ENCODE data around the gene FBXO46. TPM values are rescaled to one million over a fixed set of nuclear protein-coding genes. Genes with fewer than 3 reads are reported as not detected.

FBXO46 gene
- total and polyA plus RNA-seq, 2 of the 13 experiments (the other 11 are each of a cell fraction or from before 2014, with no cell fraction given): 6.2 to 6.4 TPM

DNA sequence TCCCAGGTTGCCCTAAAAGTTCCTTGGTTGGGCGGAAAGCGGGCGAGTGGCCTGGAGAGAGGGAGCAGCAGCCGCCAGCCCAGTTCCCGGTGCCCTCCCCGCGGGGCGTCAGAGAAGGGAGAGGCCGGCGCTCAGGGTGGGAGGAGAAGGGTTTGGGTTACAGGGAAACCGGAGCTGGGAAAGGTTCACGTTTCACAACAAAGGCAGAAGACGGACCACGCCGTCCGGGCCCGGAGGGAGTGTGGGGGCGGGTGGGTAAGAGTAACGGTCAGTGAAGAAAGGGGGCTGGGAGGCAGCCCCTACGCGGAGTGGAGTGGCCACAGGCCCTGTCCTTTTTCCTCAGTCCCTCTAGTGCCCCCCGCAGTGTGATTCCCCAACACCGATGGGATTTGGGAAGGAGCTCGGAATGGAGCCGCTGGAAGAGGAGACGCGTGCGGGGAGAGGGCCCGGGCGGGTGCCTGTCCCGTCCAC lies 36.7 kb upstream of the FBXO46 start (continued):
- TF ChIP-seq ZNF569 (CRISPR knock-in tag; IDR thresholded peaks at IDR 0.05; ENCODE audit: borderline replicate concordance) (no peak), HNRNPK (IDR thresholded peaks at IDR 0.05; ENCODE audit: low read depth, low read length, poor library complexity, severe bottlenecking) (no peak), KDM2A (CRISPR knock-in tag; IDR thresholded peaks at IDR 0.05; ENCODE audit: borderline replicate concordance, low read depth) (no peak), ISL2 (CRISPR knock-in tag; IDR thresholded peaks at IDR 0.05) (no peak), SRSF1 (optimal IDR thresholded peaks at IDR 0.05; ENCODE audit: low read depth, low read length) (no peak), ZNF720 (CRISPR knock-in tag; IDR thresholded peaks at IDR 0.05) (no peak), HOXD1 (CRISPR knock-in tag; IDR thresholded peaks at IDR 0.05) (no peak), ZNF547 (CRISPR knock-in tag; IDR thresholded peaks at IDR 0.05) (no peak), JDP2 (CRISPR knock-in tag; IDR thresholded peaks at IDR 0.05; ENCODE audit: borderline replicate concordance) (no peak), ATM (IDR thresholded peaks at IDR 0.05; ENCODE audit: borderline replicate concordance) (no peak), PCBP1 (IDR thresholded peaks at IDR 0.05; ENCODE audit: borderline replicate concordance, low read depth, low read length) (no peak), FIP1L1 (IDR thresholded peaks at IDR 0.05; ENCODE audit: borderline replicate concordance, insufficient read depth, low read depth, low read length) (no peak), MEIS2 (CRISPR knock-in tag; IDR thresholded peaks at IDR 0.05) (no peak), KMT2A (CRISPR knock-in tag; IDR thresholded peaks at IDR 0.05) (no peak; the same call in 1 of the 2 replicates), MTA3 (CRISPR knock-in tag; IDR thresholded peaks at IDR 0.05) (no peak), SKI (IDR thresholded peaks at IDR 0.05; ENCODE audit: partially characterized antibody) (no peak), XRCC5 (optimal IDR thresholded peaks at IDR 0.05; ENCODE audit: low read length) (no peak), PAX8 (CRISPR knock-in tag; IDR thresholded peaks at IDR 0.05; ENCODE audit: borderline replicate concordance) (no peak), SNAI1 (CRISPR knock-in tag; IDR thresholded peaks at IDR 0.05; ENCODE audit: borderline replicate concordance) (no peak), SIX4 (CRISPR knock-in tag; IDR thresholded peaks at IDR 0.05) (peak; percentile 98), ZNF709 (CRISPR knock-in tag; IDR thresholded peaks at IDR 0.05) (0 out of 2 replicates have a peak, but pooled peaks have one; percentile 33), KDM1A (CRISPR knock-in tag; IDR thresholded peaks at IDR 0.05) (no peak)
- TF ChIP-seq, protein P1, sequence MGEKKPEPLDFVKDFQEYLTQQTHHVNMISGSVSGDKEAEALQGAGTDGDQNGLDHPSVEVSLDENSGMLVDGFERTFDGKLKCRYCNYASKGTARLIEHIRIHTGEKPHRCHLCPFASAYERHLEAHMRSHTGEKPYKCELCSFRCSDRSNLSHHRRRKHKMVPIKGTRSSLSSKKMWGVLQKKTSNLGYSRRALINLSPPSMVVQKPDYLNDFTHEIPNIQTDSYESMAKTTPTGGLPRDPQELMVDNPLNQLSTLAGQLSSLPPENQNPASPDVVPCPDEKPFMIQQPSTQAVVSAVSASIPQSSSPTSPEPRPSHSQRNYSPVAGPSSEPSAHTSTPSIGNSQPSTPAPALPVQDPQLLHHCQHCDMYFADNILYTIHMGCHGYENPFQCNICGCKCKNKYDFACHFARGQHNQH (CRISPR knock-in tag; IDR thresholded peaks at IDR 0.05): 0 out of 2 replicates have a peak, but pooled peaks have one; percentile 7
- TF ChIP-seq, protein P2, sequence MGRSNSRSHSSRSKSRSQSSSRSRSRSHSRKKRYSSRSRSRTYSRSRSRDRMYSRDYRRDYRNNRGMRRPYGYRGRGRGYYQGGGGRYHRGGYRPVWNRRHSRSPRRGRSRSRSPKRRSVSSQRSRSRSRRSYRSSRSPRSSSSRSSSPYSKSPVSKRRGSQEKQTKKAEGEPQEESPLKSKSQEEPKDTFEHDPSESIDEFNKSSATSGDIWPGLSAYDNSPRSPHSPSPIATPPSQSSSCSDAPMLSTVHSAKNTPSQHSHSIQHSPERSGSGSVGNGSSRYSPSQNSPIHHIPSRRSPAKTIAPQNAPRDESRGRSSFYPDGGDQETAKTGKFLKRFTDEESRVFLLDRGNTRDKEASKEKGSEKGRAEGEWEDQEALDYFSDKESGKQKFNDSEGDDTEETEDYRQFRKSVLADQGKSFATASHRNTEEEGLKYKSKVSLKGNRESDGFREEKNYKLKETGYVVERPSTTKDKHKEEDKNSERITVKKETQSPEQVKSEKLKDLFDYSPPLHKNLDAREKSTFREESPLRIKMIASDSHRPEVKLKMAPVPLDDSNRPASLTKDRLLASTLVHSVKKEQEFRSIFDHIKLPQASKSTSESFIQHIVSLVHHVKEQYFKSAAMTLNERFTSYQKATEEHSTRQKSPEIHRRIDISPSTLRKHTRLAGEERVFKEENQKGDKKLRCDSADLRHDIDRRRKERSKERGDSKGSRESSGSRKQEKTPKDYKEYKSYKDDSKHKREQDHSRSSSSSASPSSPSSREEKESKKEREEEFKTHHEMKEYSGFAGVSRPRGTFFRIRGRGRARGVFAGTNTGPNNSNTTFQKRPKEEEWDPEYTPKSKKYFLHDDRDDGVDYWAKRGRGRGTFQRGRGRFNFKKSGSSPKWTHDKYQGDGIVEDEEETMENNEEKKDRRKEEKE (IDR thresholded peaks at IDR 0.05): no peak
- TF ChIP-seq, protein P3, sequence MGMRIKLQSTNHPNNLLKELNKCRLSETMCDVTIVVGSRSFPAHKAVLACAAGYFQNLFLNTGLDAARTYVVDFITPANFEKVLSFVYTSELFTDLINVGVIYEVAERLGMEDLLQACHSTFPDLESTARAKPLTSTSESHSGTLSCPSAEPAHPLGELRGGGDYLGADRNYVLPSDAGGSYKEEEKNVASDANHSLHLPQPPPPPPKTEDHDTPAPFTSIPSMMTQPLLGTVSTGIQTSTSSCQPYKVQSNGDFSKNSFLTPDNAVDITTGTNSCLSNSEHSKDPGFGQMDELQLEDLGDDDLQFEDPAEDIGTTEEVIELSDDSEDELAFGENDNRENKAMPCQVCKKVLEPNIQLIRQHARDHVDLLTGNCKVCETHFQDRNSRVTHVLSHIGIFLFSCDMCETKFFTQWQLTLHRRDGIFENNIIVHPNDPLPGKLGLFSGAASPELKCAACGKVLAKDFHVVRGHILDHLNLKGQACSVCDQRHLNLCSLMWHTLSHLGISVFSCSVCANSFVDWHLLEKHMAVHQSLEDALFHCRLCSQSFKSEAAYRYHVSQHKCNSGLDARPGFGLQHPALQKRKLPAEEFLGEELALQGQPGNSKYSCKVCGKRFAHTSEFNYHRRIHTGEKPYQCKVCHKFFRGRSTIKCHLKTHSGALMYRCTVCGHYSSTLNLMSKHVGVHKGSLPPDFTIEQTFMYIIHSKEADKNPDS (CRISPR knock-in tag; IDR thresholded peaks at IDR 0.05): no peak
- TF ChIP-seq, protein P4, sequence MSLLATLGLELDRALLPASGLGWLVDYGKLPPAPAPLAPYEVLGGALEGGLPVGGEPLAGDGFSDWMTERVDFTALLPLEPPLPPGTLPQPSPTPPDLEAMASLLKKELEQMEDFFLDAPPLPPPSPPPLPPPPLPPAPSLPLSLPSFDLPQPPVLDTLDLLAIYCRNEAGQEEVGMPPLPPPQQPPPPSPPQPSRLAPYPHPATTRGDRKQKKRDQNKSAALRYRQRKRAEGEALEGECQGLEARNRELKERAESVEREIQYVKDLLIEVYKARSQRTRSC (CRISPR knock-in tag; IDR thresholded peaks at IDR 0.05; ENCODE audit: low read depth): no peak
